Immature natural killer cell (primary cell): Measurements from ENCODE around the gene DACH1. TPM values are rescaled to one million over a fixed set of nuclear protein-coding genes. Genes with fewer than 3 reads are reported as not detected.

Source experiments
- DNase-seq, 3 donors: peaks; one replicate each; pipeline ENCODE4 v3.0.0; 2022; ENCODE audit warnings: mixed read lengths in 1 of 3
- H3K27ac Mint-ChIP-seq, 6 donors: one replicate each; pipeline ENCODE4 v1.8.0; 2020; ENCODE audit warnings: mixed read lengths in 6 of 6, mild to moderate bottlenecking in 5 of 6, inconsistent platforms in 4 of 6, moderate library complexity in 3 of 6
- H3K27me3 Mint-ChIP-seq, 3 donors: one replicate each; pipeline ENCODE4 v1.8.0; 2020 to 2021; ENCODE audit warnings: low read depth in 3 of 3, mild to moderate bottlenecking in 3 of 3, mixed read lengths in 3 of 3, moderate library complexity in 3 of 3, inconsistent platforms in 1 of 3
- H3K36me3 Mint-ChIP-seq, 3 donors: one replicate each; pipeline ENCODE4 v1.8.0; 2020; ENCODE audit warnings: mixed read lengths in 3 of 3, inconsistent platforms in 2 of 3, mild to moderate bottlenecking in 2 of 3
- H3K4me1 Mint-ChIP-seq, 2 donors: one replicate each; pipeline ENCODE4 v1.8.0; 2020; ENCODE audit warnings: inconsistent platforms in 2 of 2, mild to moderate bottlenecking in 2 of 2, mixed read lengths in 2 of 2, moderate library complexity in 1 of 2
- H3K4me3 Mint-ChIP-seq, 5 donors: one replicate each; pipeline ENCODE4 v1.8.0; 2020; ENCODE audit warnings: mild to moderate bottlenecking in 5 of 5, mixed read lengths in 5 of 5, inconsistent platforms in 3 of 5, moderate library complexity in 3 of 5
- H3K9me3 Mint-ChIP-seq, 6 donors: one replicate each; pipeline ENCODE4 v1.8.0; 2020; ENCODE audit warnings: mild to moderate bottlenecking in 6 of 6, mixed read lengths in 6 of 6, inconsistent platforms in 4 of 6, moderate library complexity in 3 of 6
- polyA plus RNA-seq, 3 donors: library from polyadenylated mRNA; unstranded; fragments of 300-500 nt; fragmentation: Illumina TruSeq; gene quantifications; one replicate each; pipeline ENCODE4 v1.2.3, GENCODE V29; 2021

Gene DACH1
- polyA plus RNA-seq, 3 donors from 2014 or later = 0.08 to 0.72 (median 0.32) TPM

GRCh38 chr13:71540098-71540497 is 326.9 kb downstream of the DACH1 start:
- Mint-ChIP-seq H3K4me3 (no peak overlapping the region), H3K27ac (no peak overlapping the region), H3K36me3 (no peaks in the 10 kb centered on the region), H3K27me3 (peaks cover 0 to 4% (median 2%) of the 10 kb centered on the region in 3 donors), H3K9me3 (peaks cover 0 to 25% (median 6%) of the 10 kb centered on the region in 6 donors), H3K4me1 (no peaks in the 10 kb centered on the region)
- no peak for DNase-seq

- Mint-ChIP-seq H3K4me1 (no peaks in the 10 kb centered on the region), H3K27ac (no peak overlapping the region), H3K36me3 (no peaks in the 10 kb centered on the region), H3K9me3 (peaks cover 0 to 19% (median 6%) of the 10 kb centered on the region in 6 donors), H3K4me3 (no peak overlapping the region), H3K27me3 (peaks cover 0 to 4% (median 2%) of the 10 kb centered on the region in 3 donors)
- no peak for DNase-seq
Observed at GRCh38 chr13:71536201-71536600, 330.8 kb downstream of the DACH1 start.

DNA sequence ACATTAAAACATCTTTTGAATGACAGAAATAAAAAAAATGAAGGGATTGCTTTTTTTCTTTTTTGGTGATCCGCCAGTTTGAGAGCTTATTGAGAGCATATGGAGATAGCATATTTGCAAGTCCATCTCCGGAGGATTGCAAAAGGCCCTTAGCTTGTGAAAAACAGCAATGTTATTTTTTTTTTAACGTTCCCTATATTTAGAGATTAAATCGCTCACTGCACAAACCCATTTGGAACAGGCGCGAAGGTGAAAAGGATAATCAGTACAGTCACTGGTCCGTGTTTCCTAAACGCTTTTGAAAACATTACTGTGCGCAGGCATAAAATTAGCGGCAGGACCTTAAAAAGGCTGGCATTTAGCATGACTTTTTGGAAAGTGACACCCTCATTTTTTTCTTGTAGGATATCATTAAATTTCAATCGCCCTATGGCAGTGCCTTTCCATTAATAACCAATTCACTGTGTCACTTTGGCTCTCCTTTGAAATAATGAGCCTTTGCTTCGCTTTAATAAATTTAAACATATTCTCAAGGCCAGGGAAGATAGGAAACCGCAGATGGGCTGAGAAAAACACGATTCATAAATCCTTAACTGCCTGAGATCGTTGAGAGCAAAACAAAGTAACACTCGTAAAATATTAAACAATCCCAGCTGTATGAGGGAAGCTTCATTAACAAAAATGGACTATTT is 342.2 kb downstream of the DACH1 start:
- H3K4me1 Mint-ChIP-seq = no peaks in the 10 kb centered on the region
- H3K27me3 Mint-ChIP-seq = peaks cover 0 to 2% (median 0%) of the 10 kb centered on the region in 3 donors
- no peaks in the 10 kb centered on the region for H3K36me3 Mint-ChIP-seq
- H3K27ac Mint-ChIP-seq = no peak overlapping the region
- peaks cover 2 to 30% (median 4%) of the 10 kb centered on the region in 6 donors for H3K9me3 Mint-ChIP-seq
- H3K4me3 Mint-ChIP-seq = no peak overlapping the region
- no peak for DNase-seq

GRCh38 chr13:71524245-71524612 is 342.8 kb downstream of the DACH1 start:
- DNase-seq = no peak
- peaks cover 0 to 2% (median 0%) of the 10 kb centered on the region in 3 donors for H3K27me3 Mint-ChIP-seq
- no peaks in the 10 kb centered on the region for H3K36me3 Mint-ChIP-seq
- peaks cover 1 to 25% (median 3%) of the 10 kb centered on the region in 6 donors for H3K9me3 Mint-ChIP-seq
- no peaks in the 10 kb centered on the region for H3K4me1 Mint-ChIP-seq
- no peak overlapping the region for H3K4me3 Mint-ChIP-seq
- no peak overlapping the region for H3K27ac Mint-ChIP-seq

GRCh38 chr13:71522941-71523526 is 344.0 kb downstream of the DACH1 start:
- Mint-ChIP-seq H3K9me3 (peaks cover 1 to 23% (median 3%) of the 10 kb centered on the region in 6 donors), H3K27ac (no peak overlapping the region), H3K36me3 (peaks cover 0 to 4% (median 0%) of the 10 kb centered on the region in 3 donors), H3K4me1 (no peaks in the 10 kb centered on the region), H3K27me3 (peaks cover 0 to 2% (median 0%) of the 10 kb centered on the region in 3 donors), H3K4me3 (no peak overlapping the region)
- DNase-seq = no peak

- DNase-seq = no peak
- H3K36me3 Mint-ChIP-seq = peaks cover 0 to 4% (median 0%) of the 10 kb centered on the region in 3 donors
- H3K27me3 Mint-ChIP-seq = no peaks in the 10 kb centered on the region
- H3K4me1 Mint-ChIP-seq = no peaks in the 10 kb centered on the region
- H3K27ac Mint-ChIP-seq = no peak overlapping the region
- no peak overlapping the region for H3K4me3 Mint-ChIP-seq
- H3K9me3 Mint-ChIP-seq = peaks cover 0 to 22% (median 0%) of the 10 kb centered on the region in 6 donors
Observed at GRCh38 chr13:71517004-71517403, 350.0 kb downstream of the DACH1 start.

DNA sequence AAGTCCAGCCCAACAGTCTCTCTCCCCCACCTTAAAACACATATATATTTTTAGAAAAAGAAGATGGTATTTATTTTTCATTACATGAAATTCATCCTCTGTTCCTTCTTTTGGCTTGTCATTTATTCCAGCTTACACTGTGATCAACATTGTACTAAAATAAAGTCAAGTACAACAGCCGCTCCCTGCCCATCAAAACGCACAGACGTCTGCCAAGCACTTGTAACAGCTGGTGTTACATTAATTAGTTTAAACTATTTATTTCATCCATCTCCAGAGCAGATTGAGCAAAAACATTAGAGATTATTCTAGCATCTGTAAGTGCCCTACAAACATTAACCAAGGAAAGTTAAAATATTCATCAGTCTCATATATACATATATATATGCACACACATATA is 350.5 kb downstream of the DACH1 start:
- DNase-seq = no peak
- H3K4me3 Mint-ChIP-seq = no peak overlapping the region
- no peak overlapping the region for H3K27ac Mint-ChIP-seq
- H3K4me1 Mint-ChIP-seq = no peaks in the 10 kb centered on the region
- peaks cover 0 to 27% (median 0%) of the 10 kb centered on the region in 6 donors for H3K9me3 Mint-ChIP-seq
- peaks cover 0 to 4% (median 0%) of the 10 kb centered on the region in 3 donors for H3K36me3 Mint-ChIP-seq
- no peaks in the 10 kb centered on the region for H3K27me3 Mint-ChIP-seq

DNA sequence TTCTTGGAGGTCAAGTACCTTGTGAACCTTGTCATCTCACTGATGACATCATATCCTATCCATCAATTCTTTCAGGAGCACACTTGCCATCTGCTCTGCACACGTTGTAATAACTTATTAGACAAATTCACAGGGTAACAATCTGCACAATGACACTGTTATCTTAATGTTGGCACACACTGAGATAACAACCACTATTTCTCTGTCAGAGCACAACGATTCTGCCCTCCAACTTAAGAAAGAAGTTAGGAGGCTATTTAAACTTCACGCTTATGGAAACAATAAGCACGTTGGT is 351.3 kb downstream of the DACH1 start:
- Mint-ChIP-seq H3K36me3 (peaks cover 0 to 4% (median 0%) of the 10 kb centered on the region in 3 donors), H3K27me3 (no peaks in the 10 kb centered on the region), H3K4me3 (no peak overlapping the region), H3K9me3 (peaks cover 0 to 35% (median 1%) of the 10 kb centered on the region in 6 donors), H3K4me1 (no peaks in the 10 kb centered on the region), H3K27ac (no peak overlapping the region)
- DNase-seq = no peak

DNA sequence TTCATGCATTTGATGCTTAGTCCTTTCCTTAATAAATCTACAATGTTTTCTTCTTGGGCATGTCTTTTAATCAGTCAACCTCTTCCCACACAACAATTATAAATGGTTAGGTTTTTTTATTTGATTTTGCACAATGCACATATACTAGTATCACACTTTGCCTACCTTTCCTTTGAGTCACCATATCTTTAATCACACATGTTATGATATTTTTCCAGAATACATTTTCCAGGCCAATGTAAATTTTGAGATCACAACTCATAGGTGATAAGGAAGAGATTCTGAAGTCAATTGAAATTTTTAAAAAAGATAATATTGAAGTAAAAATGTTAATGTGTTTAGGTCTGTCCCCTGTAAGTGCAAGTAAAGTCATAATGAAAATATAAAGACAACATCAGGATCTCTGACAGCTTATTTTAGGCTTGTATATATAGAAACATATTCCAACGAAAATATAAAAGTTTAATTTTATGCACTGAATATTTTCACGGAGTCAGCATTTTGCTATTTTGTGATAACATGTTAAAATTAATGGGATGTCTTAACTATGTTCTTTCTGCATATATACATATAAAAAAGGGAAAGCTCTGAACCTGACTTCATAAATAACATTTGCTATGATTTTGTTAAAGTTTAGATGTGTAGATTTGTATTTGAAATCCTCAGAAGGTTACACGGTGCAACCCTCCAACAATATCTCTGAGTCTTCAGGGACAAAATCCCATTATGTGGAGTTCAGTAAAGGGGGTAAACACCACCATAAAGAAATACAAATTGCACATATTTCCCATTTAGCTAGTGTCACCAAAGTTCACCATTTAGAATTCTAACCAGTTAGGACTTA is 351.9 kb downstream of the DACH1 start:
- no peaks in the 10 kb centered on the region for H3K4me1 Mint-ChIP-seq
- no peaks in the 10 kb centered on the region for H3K27me3 Mint-ChIP-seq
- DNase-seq = no peak
- H3K36me3 Mint-ChIP-seq = peaks cover 0 to 4% (median 0%) of the 10 kb centered on the region in 3 donors
- no peak overlapping the region for H3K4me3 Mint-ChIP-seq
- peaks cover 0 to 41% (median 2%) of the 10 kb centered on the region in 6 donors for H3K9me3 Mint-ChIP-seq
- no peak overlapping the region for H3K27ac Mint-ChIP-seq

GRCh38 chr13:71513411-71514033 is 353.5 kb downstream of the DACH1 start:
- peaks cover 0 to 46% (median 6%) of the 10 kb centered on the region in 6 donors for H3K9me3 Mint-ChIP-seq
- no peak overlapping the region for H3K4me3 Mint-ChIP-seq
- peaks cover 0 to 4% (median 0%) of the 10 kb centered on the region in 3 donors for H3K36me3 Mint-ChIP-seq
- no peak overlapping the region for H3K27ac Mint-ChIP-seq
- no peak for DNase-seq
- H3K4me1 Mint-ChIP-seq = no peaks in the 10 kb centered on the region
- no peaks in the 10 kb centered on the region for H3K27me3 Mint-ChIP-seq

GRCh38 chr13:71503781-71504180 is 363.2 kb downstream of the DACH1 start:
- Mint-ChIP-seq H3K36me3 (no peaks in the 10 kb centered on the region), H3K4me1 (no peaks in the 10 kb centered on the region), H3K4me3 (no peak overlapping the region), H3K9me3 (peaks cover under 1 to 19% (median 3%) of the 10 kb centered on the region in 6 donors), H3K27ac (no peak overlapping the region), H3K27me3 (no peaks in the 10 kb centered on the region)
- no peak for DNase-seq

GRCh38 chr13:71499944-71500514 is 367.0 kb downstream of the DACH1 start:
- H3K9me3 Mint-ChIP-seq = peaks cover 0 to 24% (median 5%) of the 10 kb centered on the region in 6 donors
- no peaks in the 10 kb centered on the region for H3K36me3 Mint-ChIP-seq
- H3K4me3 Mint-ChIP-seq = no peak overlapping the region
- H3K27ac Mint-ChIP-seq = no peak overlapping the region
- DNase-seq = no peak
- H3K4me1 Mint-ChIP-seq = no peaks in the 10 kb centered on the region
- H3K27me3 Mint-ChIP-seq = no peaks in the 10 kb centered on the region

DNA sequence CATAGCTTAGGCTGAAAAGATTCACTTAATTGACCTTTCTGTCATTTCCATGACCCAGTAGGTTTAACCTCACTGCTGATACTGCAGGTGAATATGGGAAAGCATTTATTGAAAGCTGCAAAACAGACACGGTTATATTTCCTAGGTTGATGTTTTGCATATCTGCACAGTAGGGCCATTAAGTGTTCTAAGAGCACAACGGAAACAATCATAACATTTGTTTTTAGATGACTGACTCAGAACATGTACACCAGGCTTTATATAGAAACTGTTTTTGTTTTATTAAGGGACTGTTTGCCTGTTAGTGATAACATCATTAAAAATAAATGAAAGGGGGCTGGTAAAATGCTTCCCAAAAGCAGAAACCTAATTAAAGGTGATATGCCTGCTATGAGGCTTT is 367.8 kb downstream of the DACH1 start:
- H3K4me3 Mint-ChIP-seq = no peak overlapping the region
- H3K27ac Mint-ChIP-seq = no peak overlapping the region
- H3K36me3 Mint-ChIP-seq = no peaks in the 10 kb centered on the region
- DNase-seq = no peak
- no peaks in the 10 kb centered on the region for H3K27me3 Mint-ChIP-seq
- H3K9me3 Mint-ChIP-seq = peaks cover 0 to 26% (median 5%) of the 10 kb centered on the region in 6 donors
- H3K4me1 Mint-ChIP-seq = no peaks in the 10 kb centered on the region
